IMR-90 (cell line): ENCODE results near the gene STRADA. TPM values are rescaled to one million over a fixed set of nuclear protein-coding genes. Genes with fewer than 3 reads are reported as not detected.

Source experiments
- ATAC-seq: fragments of 200-7000 bp; cut with Tn5 transposase; 2 replicates; pipeline ENCODE4 v1.9.1; 2020; ENCODE audit warnings: low read depth, mild to moderate bottlenecking, moderate library complexity
- BruUV-seq: library from RNA; stranded (reverse); fragments of 400-500 nt; replicated peaks from 2 replicates; lab custom pipeline; 2021; lab: Mats Ljungman, UMichigan
- CTCF ChIA-PET: fragments of 300-600 bp; formaldehyde crosslinking; extraction: SDS; loops from one replicate; lab custom pipeline; 2021; ENCODE audit warnings: antibody characterized with exemption; lab: Yijun Ruan, JAX
- POLR2A ChIA-PET: fragments of 300-600 bp; sonication (Branson Sonifier 250); formaldehyde crosslinking; loops from one replicate; lab custom pipeline; 2022; ENCODE audit warnings: antibody characterized with exemption; ENCODE audit not compliant: unreplicated experiment; lab: Charles Lee
- DNase-seq: peaks from one replicate; pipeline ENCODE4 v3.0.0; 2013
- H2AFZ ChIP-seq: replicated peaks from 2 replicates; pipeline ENCODE3; 2013; ENCODE audit warnings: low read length, mild to moderate bottlenecking; ENCODE audit not compliant: poor library complexity
- H2AK5ac ChIP-seq: 2 replicates; pipeline ENCODE4 v1.6.1; 2013; ENCODE audit warnings: low read depth, low read length, inconsistent platforms
- H2AK9ac ChIP-seq: replicated peaks from 2 replicates; pipeline ENCODE3; 2013; ENCODE audit warnings: mild to moderate bottlenecking, low read depth, low read length, moderate library complexity; ENCODE audit not compliant: poor library complexity
- H2BK120ac ChIP-seq: 2 replicates; pipeline ENCODE4 v1.6.1; 2013; ENCODE audit warnings: low read depth, low read length, inconsistent platforms
- H2BK15ac ChIP-seq: 3 replicates; pipeline ENCODE4 v1.6.1; 2013; ENCODE audit warnings: low read depth, low read length, inconsistent platforms
- H2BK20ac ChIP-seq: 2 replicates; pipeline ENCODE4 v1.6.1; 2013; ENCODE audit warnings: low read depth, mild to moderate bottlenecking, inconsistent platforms, low read length, moderate library complexity
- H2BK5ac ChIP-seq: 2 replicates; pipeline ENCODE4 v1.6.1; 2013; ENCODE audit warnings: mild to moderate bottlenecking, low read depth, low read length, inconsistent platforms; ENCODE audit not compliant: poor library complexity, severe bottlenecking
- H3K14ac ChIP-seq: replicated peaks from 2 replicates; pipeline ENCODE4 v1.6.1; 2013; ENCODE audit warnings: low read depth, low read length, inconsistent platforms
- H3K18ac ChIP-seq: 2 replicates; pipeline ENCODE4 v1.6.1; 2013; ENCODE audit warnings: low read depth, low read length, control low read depth
- H3K23ac ChIP-seq: 2 replicates; pipeline ENCODE4 v1.6.1; 2013; ENCODE audit warnings: low read depth, low read length, inconsistent platforms
- H3K27ac ChIP-seq: 2 replicates; pipeline ENCODE4 v1.5.1; 2013; ENCODE audit warnings: mild to moderate bottlenecking, control low read depth, low read length; ENCODE audit not compliant: insufficient read depth
- H3K27me3 ChIP-seq: 2 replicates; pipeline ENCODE4 v1.6.1; 2013; ENCODE audit warnings: low read length; ENCODE audit not compliant: control insufficient read depth, insufficient read depth
- H3K36me3 ChIP-seq: 2 replicates; pipeline ENCODE4 v1.6.1; 2013; ENCODE audit warnings: low read length, mixed read lengths; ENCODE audit not compliant: control insufficient read depth, insufficient read depth
- H3K4ac ChIP-seq: 2 replicates; pipeline ENCODE4 v1.6.1; 2013; ENCODE audit warnings: low read depth, low read length, inconsistent platforms
- H3K4me1 ChIP-seq: 2 replicates; pipeline ENCODE4 v1.6.1; 2013; ENCODE audit warnings: low read length, mixed read lengths; ENCODE audit not compliant: control insufficient read depth, insufficient read depth
- H3K4me2 ChIP-seq: 2 replicates; pipeline ENCODE4 v1.6.1; 2013; ENCODE audit warnings: low read depth, mild to moderate bottlenecking, control low read depth, low read length, moderate library complexity
- H3K4me3 ChIP-seq: 2 replicates; pipeline ENCODE4 v1.5.1; 2013; ENCODE audit warnings: low read depth, mild to moderate bottlenecking, control low read depth, low read length, moderate library complexity; ENCODE audit not compliant: insufficient read depth
- H3K56ac ChIP-seq: 2 replicates; pipeline ENCODE4 v1.6.1; 2013; ENCODE audit warnings: low read length, inconsistent platforms; ENCODE audit not compliant: insufficient read depth; ENCODE audit errors: extremely low read depth
- H3K79me1 ChIP-seq, 2 experiments: 2 replicates each; pipeline ENCODE4 v1.6.1; 2013; ENCODE audit warnings: low read length in 2 of 2, inconsistent platforms in 1 of 2, low read depth in 1 of 2
- H3K9ac ChIP-seq: 2 replicates; pipeline ENCODE4 v1.6.1; 2013; ENCODE audit warnings: low read depth, low read length, control low read depth
- H3K9me1 ChIP-seq: 2 replicates; pipeline ENCODE4 v1.6.1; 2013; ENCODE audit warnings: low read length, inconsistent platforms; ENCODE audit not compliant: insufficient read depth
- H3K9me3 ChIP-seq: 2 replicates; pipeline ENCODE4 v1.6.1; 2013; ENCODE audit warnings: low read length; ENCODE audit not compliant: control insufficient read depth, insufficient read depth
- H4K20me1 ChIP-seq: 2 replicates; pipeline ENCODE4 v1.6.1; 2013; ENCODE audit warnings: low read length, inconsistent platforms; ENCODE audit not compliant: insufficient read depth
- H4K5ac ChIP-seq: 2 replicates; pipeline ENCODE4 v1.6.1; 2013; ENCODE audit warnings: mild to moderate bottlenecking, low read depth, low read length, control low read depth
- H4K8ac ChIP-seq, 2 experiments: 2 replicates each; pipeline ENCODE4 v1.6.1; 2013; ENCODE audit warnings: low read depth in 2 of 2, low read length in 2 of 2, control low read depth in 1 of 2, inconsistent platforms in 1 of 2
- H4K91ac ChIP-seq: 2 replicates; pipeline ENCODE4 v1.6.1; 2013; ENCODE audit warnings: low read depth, low read length, inconsistent platforms; ENCODE audit not compliant: insufficient read depth
- BHLHE40 ChIP-seq: fragments of 150-350 bp; IDR thresholded peaks from 2 replicates; pipeline ENCODE4 v1.6.1; 2016; ENCODE audit warnings: mild to moderate bottlenecking, low read depth, low read length
- CEBPB ChIP-seq: IDR thresholded peaks from 2 replicates; pipeline ENCODE4 v1.6.1; 2012; ENCODE audit warnings: low read depth, low read length, improper control_type of control experiment
- CHD1 ChIP-seq: IDR thresholded peaks from 2 replicates; pipeline ENCODE4 v1.6.1; 2012; ENCODE audit warnings: low read depth, low read length, improper control_type of control experiment
- MAFK ChIP-seq: IDR thresholded peaks from 2 replicates; pipeline ENCODE4 v1.6.1; 2012; ENCODE audit warnings: low read depth, low read length, improper control_type of control experiment
- MAZ ChIP-seq: IDR thresholded peaks from 2 replicates; pipeline ENCODE4 v1.6.1; 2012; ENCODE audit warnings: low read depth, mild to moderate bottlenecking, low read length, improper control_type of control experiment, moderate library complexity, borderline replicate concordance
- MXI1 ChIP-seq: IDR thresholded peaks from 2 replicates; pipeline ENCODE4 v1.6.1; 2012; ENCODE audit warnings: low read depth, mild to moderate bottlenecking, low read length, moderate library complexity, borderline replicate concordance
- RAD21 ChIP-seq: IDR thresholded peaks from 2 replicates; pipeline ENCODE4 v1.6.1; 2012; ENCODE audit warnings: low read length, improper control_type of control experiment
- RFX5 ChIP-seq: IDR thresholded peaks from 2 replicates; pipeline ENCODE4 v1.8.0; 2012; ENCODE audit warnings: low read depth, mild to moderate bottlenecking, low read length, moderate library complexity
- SMC3 ChIP-seq: fragments of 150-350 bp; IDR thresholded peaks from 2 replicates; pipeline ENCODE4 v1.6.1; 2016; ENCODE audit warnings: low read depth, mild to moderate bottlenecking, antibody characterized with exemption, low read length, moderate library complexity
- USF2 ChIP-seq: fragments of 150-350 bp; IDR thresholded peaks from 2 replicates; pipeline ENCODE4 v1.6.1; 2017; ENCODE audit warnings: mild to moderate bottlenecking, antibody characterized with exemption, low read length, low read depth
- WGBS, 2 experiments: methylation state at CpG; one replicate each; pipeline versions ENCODE4 v1.1.5 to v1.1.7; 2013; ENCODE audit warnings: missing lambda C conversion rate in 2 of 2; ENCODE audit not compliant: insufficient read length in 1 of 2; ENCODE audit errors: extremely low coverage in 2 of 2; 5-methylcytosine and 5-hydroxymethylcytosine counted together
- dilution Hi-C: fragments of 300-500 bp; cut with HindIII; formaldehyde crosslinking; loops from one replicate; pipeline ENCODE4 v1.14.3; 2018; ENCODE audit warnings: low sequenced_read_pairs; ENCODE audit not compliant: unreplicated experiment
- in situ Hi-C: fragments of 300-500 bp; cut with MboI; formaldehyde crosslinking; loops from 3 replicates; pipeline ENCODE4 v1.14.3; 2019; ENCODE audit warnings: low sequenced_read_pairs, inconsistent platforms, mixed read lengths
- intact Hi-C: fragments of 100-400 bp; cut with micrococcal nuclease; formaldehyde crosslinking; loops from 2 replicates; pipeline ENCODE4 v1.10.0; 2022
- polyA plus RNA-seq, 3 experiments: library from polyadenylated mRNA; depleted of rRNA; stranded (reverse); fragments of >200 nt; gene quantifications; 2 replicates each; pipeline ENCODE4 v1.2.3, GENCODE V29; 2012; ENCODE audit warnings: low replicate concordance in 1 of 3
- total RNA-seq: library from RNA; depleted of rRNA; stranded (reverse); fragments of >200 nt; gene quantifications from 2 replicates; pipeline ENCODE4 v1.2.3, GENCODE V29; 2012
- TF ChIP-seq, protein P1 (sequence below): fragments of 150-350 bp; IDR thresholded peaks from 2 replicates; pipeline ENCODE4 v1.6.1; 2016; ENCODE audit warnings: low read depth, mild to moderate bottlenecking, low read length, moderate library complexity, borderline replicate concordance

The STRADA gene
- total and polyA plus RNA-seq, 2 of the 4 experiments (the other 2 are of a cell fraction) = 19.9 to 30.9 TPM

DNA sequence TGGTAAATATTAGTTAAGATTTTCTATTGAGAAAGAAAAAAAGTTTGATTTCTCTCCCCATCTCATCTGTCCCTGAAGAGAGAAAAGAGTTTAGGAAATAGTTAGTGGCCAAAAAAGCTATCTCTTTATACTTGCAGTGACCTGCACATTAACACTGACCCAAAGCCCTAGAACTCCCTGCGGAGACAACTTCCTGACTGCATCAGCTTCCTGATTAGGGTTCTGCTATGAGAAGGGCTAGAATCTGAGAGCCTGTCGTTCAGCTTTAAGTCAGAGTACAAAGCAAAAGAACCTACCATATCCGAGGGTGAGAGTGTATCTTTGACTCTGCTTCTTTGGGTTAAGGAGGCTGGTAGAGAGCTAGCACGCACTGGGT lies 66.4 kb downstream of the STRADA start:
- H2BK5ac ChIP-seq = no peak overlapping the region
- in situ Hi-C loops = no loop called here
- BruUV-seq = no TSS peak
- H3K4ac ChIP-seq = no peak overlapping the region
- peak overlapping the region; percentile 29 for H2AFZ ChIP-seq
- peaks cover 0 to 3% of the 10 kb centered on the region in 2 experiments; a peak in 1 of 4 replicates for H3K79me1 ChIP-seq
- H4K91ac ChIP-seq = no peak overlapping the region
- H3K27me3 ChIP-seq = no peaks in the 10 kb centered on the region
- TF ChIP-seq, protein P1, sequence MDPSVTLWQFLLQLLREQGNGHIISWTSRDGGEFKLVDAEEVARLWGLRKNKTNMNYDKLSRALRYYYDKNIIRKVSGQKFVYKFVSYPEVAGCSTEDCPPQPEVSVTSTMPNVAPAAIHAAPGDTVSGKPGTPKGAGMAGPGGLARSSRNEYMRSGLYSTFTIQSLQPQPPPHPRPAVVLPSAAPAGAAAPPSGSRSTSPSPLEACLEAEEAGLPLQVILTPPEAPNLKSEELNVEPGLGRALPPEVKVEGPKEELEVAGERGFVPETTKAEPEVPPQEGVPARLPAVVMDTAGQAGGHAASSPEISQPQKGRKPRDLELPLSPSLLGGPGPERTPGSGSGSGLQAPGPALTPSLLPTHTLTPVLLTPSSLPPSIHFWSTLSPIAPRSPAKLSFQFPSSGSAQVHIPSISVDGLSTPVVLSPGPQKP = no peak
- no peak for TF ChIP-seq MAZ
- TF ChIP-seq CHD1 = no peak
- no peak for TF ChIP-seq MXI1
- TF ChIP-seq RFX5 = no peak
- no peak for TF ChIP-seq MAFK
- TF ChIP-seq CEBPB = no peak
- TF ChIP-seq SMC3 = no peak
- TF ChIP-seq RAD21 = no peak
- no peak for TF ChIP-seq USF2
- no peak for TF ChIP-seq BHLHE40
- H3K56ac ChIP-seq = no peak overlapping the region
- H3K9me3 ChIP-seq = no peaks in the 10 kb centered on the region
- no peak overlapping the region for H3K9ac ChIP-seq
- no peak overlapping the region for H2BK20ac ChIP-seq
- CTCF ChIA-PET = no interaction called here
- H3K4me3 ChIP-seq = no peak overlapping the region
- no peak overlapping the region; the same call in 1 of the 2 replicates for H3K14ac ChIP-seq
- peaks cover 10% of the 10 kb centered on the region for H3K4me1 ChIP-seq
- no peak overlapping the region for H2BK15ac ChIP-seq
- intact Hi-C loops = loop anchor here (5.0 kb wide), 1 partner anchor 48 kb away; no protein-coding TSS in a partner anchor
- DNase-seq = no peak
- ATAC-seq = peak; percentile 63
- POLR2A ChIA-PET = no interaction called here
- H2BK120ac ChIP-seq = no peak overlapping the region
- peak overlapping the region; percentile 65 for H2AK9ac ChIP-seq
- peak overlapping the region; percentile 5; the same call in 1 of the 2 replicates for H3K4me2 ChIP-seq
- peak overlapping the region in 1 of 2 experiments; percentile 55; a peak in 1 of 4 replicates for H4K8ac ChIP-seq
- H3K36me3 ChIP-seq = peaks cover 4% of the 10 kb centered on the region
- H4K20me1 ChIP-seq = peaks cover 3% of the 10 kb centered on the region; the same call in 1 of the 2 replicates
- no peak overlapping the region for H3K23ac ChIP-seq
- no peak overlapping the region for H3K27ac ChIP-seq
- WGBS, 2 experiments = no CpG with 5 or more reads among the region's 4 CpGs
- no peak overlapping the region; the same call in 1 of the 2 replicates for H2AK5ac ChIP-seq
- dilution Hi-C loops = no loop called here
- H3K18ac ChIP-seq = no peak overlapping the region
- H4K5ac ChIP-seq = peak overlapping the region; percentile 10; the same call in 1 of the 2 replicates
- H3K9me1 ChIP-seq = 0 out of 2 replicates have a peak, but pooled peaks cover 9% of the 10 kb centered on the region
